Liver (tissue), 3 donors: ENCODE data around the gene AKR1D1.

ENCODE experiments used
- ATF3 ChIP-seq: IDR thresholded peaks from 2 replicates; pipeline ENCODE4 v1.6.1; 2016; ENCODE audit warnings: antibody characterized with exemption
- CTCF ChIP-seq: fragments of 150-350 bp; IDR thresholded peaks from 2 replicates; pipeline ENCODE4 v1.5.1; 2017; ENCODE audit warnings: improper control_type of control experiment, low read depth, low read length; ENCODE audit not compliant: missing input control
- EGR1 ChIP-seq, 2 donors: IDR thresholded peaks; 2 replicates each; pipeline ENCODE4 v1.6.1; 2016 to 2018; ENCODE audit warnings: antibody characterized with exemption in 2 of 2, low read depth in 2 of 2
- FOXA1 ChIP-seq: IDR thresholded peaks from 2 replicates; pipeline ENCODE4 v1.6.1; 2016; ENCODE audit warnings: antibody characterized with exemption
- GABPA ChIP-seq, 2 donors: IDR thresholded peaks in 1 of 2; conservative IDR thresholded peaks in 1 of 2; 2 replicates each; pipeline ENCODE4 v1.6.1; 2016; ENCODE audit warnings: antibody characterized with exemption in 2 of 2, mild to moderate bottlenecking in 1 of 2, moderate library complexity in 1 of 2
- MAX ChIP-seq: IDR thresholded peaks from 2 replicates; pipeline ENCODE4 v1.6.1; 2016; ENCODE audit warnings: antibody characterized with exemption
- SP1 ChIP-seq: IDR thresholded peaks from 2 replicates; pipeline ENCODE4 v1.6.1; 2018; ENCODE audit warnings: antibody characterized with exemption, mild to moderate bottlenecking
- TAF1 ChIP-seq: conservative IDR thresholded peaks from 2 replicates; pipeline ENCODE4 v1.6.1; 2016; ENCODE audit warnings: antibody characterized with exemption, mild to moderate bottlenecking
- TF ChIP-seq, protein P1 (sequence below): IDR thresholded peaks from 2 replicates; pipeline ENCODE4 v1.6.1; 2016; ENCODE audit warnings: antibody characterized with exemption, mild to moderate bottlenecking
- TF ChIP-seq, protein P2 (sequence below): IDR thresholded peaks from 2 replicates; pipeline ENCODE4 v1.6.1; 2016; ENCODE audit warnings: antibody characterized with exemption
- donor health status: healthy.
- donor health status: healthy.

- TF ChIP-seq, protein P1, sequence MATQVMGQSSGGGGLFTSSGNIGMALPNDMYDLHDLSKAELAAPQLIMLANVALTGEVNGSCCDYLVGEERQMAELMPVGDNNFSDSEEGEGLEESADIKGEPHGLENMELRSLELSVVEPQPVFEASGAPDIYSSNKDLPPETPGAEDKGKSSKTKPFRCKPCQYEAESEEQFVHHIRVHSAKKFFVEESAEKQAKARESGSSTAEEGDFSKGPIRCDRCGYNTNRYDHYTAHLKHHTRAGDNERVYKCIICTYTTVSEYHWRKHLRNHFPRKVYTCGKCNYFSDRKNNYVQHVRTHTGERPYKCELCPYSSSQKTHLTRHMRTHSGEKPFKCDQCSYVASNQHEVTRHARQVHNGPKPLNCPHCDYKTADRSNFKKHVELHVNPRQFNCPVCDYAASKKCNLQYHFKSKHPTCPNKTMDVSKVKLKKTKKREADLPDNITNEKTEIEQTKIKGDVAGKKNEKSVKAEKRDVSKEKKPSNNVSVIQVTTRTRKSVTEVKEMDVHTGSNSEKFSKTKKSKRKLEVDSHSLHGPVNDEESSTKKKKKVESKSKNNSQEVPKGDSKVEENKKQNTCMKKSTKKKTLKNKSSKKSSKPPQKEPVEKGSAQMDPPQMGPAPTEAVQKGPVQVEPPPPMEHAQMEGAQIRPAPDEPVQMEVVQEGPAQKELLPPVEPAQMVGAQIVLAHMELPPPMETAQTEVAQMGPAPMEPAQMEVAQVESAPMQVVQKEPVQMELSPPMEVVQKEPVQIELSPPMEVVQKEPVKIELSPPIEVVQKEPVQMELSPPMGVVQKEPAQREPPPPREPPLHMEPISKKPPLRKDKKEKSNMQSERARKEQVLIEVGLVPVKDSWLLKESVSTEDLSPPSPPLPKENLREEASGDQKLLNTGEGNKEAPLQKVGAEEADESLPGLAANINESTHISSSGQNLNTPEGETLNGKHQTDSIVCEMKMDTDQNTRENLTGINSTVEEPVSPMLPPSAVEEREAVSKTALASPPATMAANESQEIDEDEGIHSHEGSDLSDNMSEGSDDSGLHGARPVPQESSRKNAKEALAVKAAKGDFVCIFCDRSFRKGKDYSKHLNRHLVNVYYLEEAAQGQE, result no peak
- TF ChIP-seq CTCF (no peak), SP1 (peak; percentile 12), EGR1 (IDR thresholded peaks at IDR 0.05; ENCODE audit: low read depth in 2 of 2) (no peak), ATF3 (no peak), MAX (no peak), TAF1 (no peak), GABPA (IDR thresholded peaks at IDR 0.05 in 1 of 2, conservative IDR thresholded peaks at IDR 0.05 in 1 of 2) (no peak), FOXA1 (no peak)
- TF ChIP-seq, protein P2, sequence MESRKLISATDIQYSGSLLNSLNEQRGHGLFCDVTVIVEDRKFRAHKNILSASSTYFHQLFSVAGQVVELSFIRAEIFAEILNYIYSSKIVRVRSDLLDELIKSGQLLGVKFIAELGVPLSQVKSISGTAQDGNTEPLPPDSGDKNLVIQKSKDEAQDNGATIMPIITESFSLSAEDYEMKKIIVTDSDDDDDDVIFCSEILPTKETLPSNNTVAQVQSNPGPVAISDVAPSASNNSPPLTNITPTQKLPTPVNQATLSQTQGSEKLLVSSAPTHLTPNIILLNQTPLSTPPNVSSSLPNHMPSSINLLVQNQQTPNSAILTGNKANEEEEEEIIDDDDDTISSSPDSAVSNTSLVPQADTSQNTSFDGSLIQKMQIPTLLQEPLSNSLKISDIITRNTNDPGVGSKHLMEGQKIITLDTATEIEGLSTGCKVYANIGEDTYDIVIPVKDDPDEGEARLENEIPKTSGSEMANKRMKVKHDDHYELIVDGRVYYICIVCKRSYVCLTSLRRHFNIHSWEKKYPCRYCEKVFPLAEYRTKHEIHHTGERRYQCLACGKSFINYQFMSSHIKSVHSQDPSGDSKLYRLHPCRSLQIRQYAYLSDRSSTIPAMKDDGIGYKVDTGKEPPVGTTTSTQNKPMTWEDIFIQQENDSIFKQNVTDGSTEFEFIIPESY, result no peak
Observed at GRCh38 chr7:138125598-138126111, 49.4 kb downstream of the AKR1D1 start.
